Measurements from ENCODE around the gene EDC4.

The EDC4 gene

GRCh38 chr16:67879462-67879861 lies 6.6 kb downstream of the EDC4 start:
- no peak overlapping the region for H3K4me3 ChIP-seq (ENCODE audit: low read length)
- no peak for DNase-seq (ENCODE audit: low read depth)
- no peak for TF ChIP-seq CTCF (conservative IDR thresholded peaks at IDR 0.05; ENCODE audit: low read depth, low read length)

GRCh38 chr16:67879936-67880335 lies 7.1 kb downstream of the EDC4 start:
- no peak for TF ChIP-seq CTCF (conservative IDR thresholded peaks at IDR 0.05; ENCODE audit: low read depth, low read length)
- DNase-seq (ENCODE audit: low read depth), result no peak
- no peak overlapping the region for H3K4me3 ChIP-seq (ENCODE audit: low read length)

GRCh38 chr16:67880584-67880983 lies 7.7 kb downstream of the EDC4 start:
- no peak for TF ChIP-seq CTCF (conservative IDR thresholded peaks at IDR 0.05; ENCODE audit: low read depth, low read length)
- H3K4me3 ChIP-seq (ENCODE audit: low read length), result no peak overlapping the region
- DNase-seq (ENCODE audit: low read depth), result no peak

GRCh38 chr16:67881621-67882161 lies 8.8 kb downstream of the EDC4 start:
- no peak for TF ChIP-seq CTCF (conservative IDR thresholded peaks at IDR 0.05; ENCODE audit: low read depth, low read length)
- H3K4me3 ChIP-seq (ENCODE audit: low read length), result no peak overlapping the region
- DNase-seq (ENCODE audit: low read depth), result no peak

GRCh38 chr16:67882374-67883145 lies 9.7 kb downstream of the EDC4 start:
- no peak overlapping the region for H3K4me3 ChIP-seq (ENCODE audit: low read length)
- no peak for DNase-seq (ENCODE audit: low read depth)
- TF ChIP-seq CTCF (conservative IDR thresholded peaks at IDR 0.05; ENCODE audit: low read depth, low read length), result no peak

GRCh38 chr16:67883146-67883871 lies 10.5 kb downstream of the EDC4 start:
- no peak for TF ChIP-seq CTCF (conservative IDR thresholded peaks at IDR 0.05; ENCODE audit: low read depth, low read length)

More at GRCh38 chr16:67883146-67883871, 10.5 kb downstream of the EDC4 start:
- no peak overlapping the region for H3K4me3 ChIP-seq (ENCODE audit: low read length)
- DNase-seq (ENCODE audit: low read depth), result no peak

Measured in retinal pigment epithelial cell (primary cell).